ENCODE results near the gene A3GALT2. TPM values are rescaled to one million over a fixed set of nuclear protein-coding genes. Genes with fewer than 3 reads are reported as not detected.

The A3GALT2 gene
- total RNA-seq, 4 donors from 2014 or later = 0.58 TPM; not detected in 3

GRCh38 chr1:33273406-33273805 is 47.5 kb downstream of the A3GALT2 start:
- TF ChIP-seq CTCF (IDR thresholded peaks at IDR 0.05) = no peak
- no peak for TF ChIP-seq POLR2A (IDR thresholded peaks at IDR 0.05)
- H3K27ac ChIP-seq = no peak overlapping the region
- no peaks in the 10 kb centered on the region for H3K36me3 ChIP-seq
- intact Hi-C loops (cut with DNase I; ENCODE audit: low total_unique reads) = no loop called here
- DNase-seq = no peak
- H3K27me3 ChIP-seq = no peaks in the 10 kb centered on the region
- no peaks in the 10 kb centered on the region for H3K9me3 ChIP-seq
- no peaks in the 10 kb centered on the region for H3K4me1 ChIP-seq
- H3K4me3 ChIP-seq = no peak overlapping the region

- TF ChIP-seq POLR2A (IDR thresholded peaks at IDR 0.05) = no peak
- TF ChIP-seq CTCF (IDR thresholded peaks at IDR 0.05) = no peak
- Histone ChIP-seq H3K27ac (no peak overlapping the region), H3K4me1 (no peaks in the 10 kb centered on the region), H3K36me3 (no peaks in the 10 kb centered on the region), H3K4me3 (no peak overlapping the region), H3K27me3 (no peaks in the 10 kb centered on the region), H3K9me3 (no peaks in the 10 kb centered on the region)
- no peak for DNase-seq
- intact Hi-C loops (cut with DNase I; ENCODE audit: low total_unique reads) = no loop called here
Measured at GRCh38 chr1:33272930-33273329, 48.0 kb downstream of the A3GALT2 start.

- Histone ChIP-seq H3K27ac (no peak overlapping the region), H3K36me3 (no peaks in the 10 kb centered on the region), H3K27me3 (no peaks in the 10 kb centered on the region), H3K4me3 (no peak overlapping the region), H3K4me1 (no peaks in the 10 kb centered on the region), H3K9me3 (no peaks in the 10 kb centered on the region)
- TF ChIP-seq POLR2A (IDR thresholded peaks at IDR 0.05) = no peak
- DNase-seq = no peak
- intact Hi-C loops (cut with DNase I; ENCODE audit: low total_unique reads) = no loop called here
Measured at GRCh38 chr1:33272509-33272908, 48.4 kb downstream of the A3GALT2 start.

GRCh38 chr1:33271666-33272505 is 49.0 kb downstream of the A3GALT2 start:
- Histone ChIP-seq H3K4me1 (no peaks in the 10 kb centered on the region), H3K9me3 (no peaks in the 10 kb centered on the region), H3K4me3 (no peak overlapping the region), H3K36me3 (no peaks in the 10 kb centered on the region), H3K27me3 (no peaks in the 10 kb centered on the region), H3K27ac (no peak overlapping the region)
- no peak for TF ChIP-seq CTCF (IDR thresholded peaks at IDR 0.05)
- no peak for TF ChIP-seq POLR2A (IDR thresholded peaks at IDR 0.05)
- DNase-seq = no peak
- intact Hi-C loops (cut with DNase I; ENCODE audit: low total_unique reads) = no loop called here

- no peak for DNase-seq
- TF ChIP-seq POLR2A (IDR thresholded peaks at IDR 0.05) (no peak), CTCF (IDR thresholded peaks at IDR 0.05) (no peak)
- Histone ChIP-seq H3K4me3 (no peak overlapping the region), H3K4me1 (no peaks in the 10 kb centered on the region), H3K27me3 (no peaks in the 10 kb centered on the region), H3K9me3 (no peaks in the 10 kb centered on the region), H3K27ac (no peak overlapping the region), H3K36me3 (no peaks in the 10 kb centered on the region)
- intact Hi-C loops (cut with DNase I; ENCODE audit: low total_unique reads) = no loop called here
Measured at GRCh38 chr1:33270808-33271465, 50.0 kb downstream of the A3GALT2 start.

Measured in uterus (tissue), 4 donors.